ENCODE measurements around the gene FGF11.

- TF ChIP-seq SMC3 (IDR thresholded peaks at IDR 0.05; ENCODE audit: low read depth, low read length) (no peak), RFX5 (IDR thresholded peaks at IDR 0.05; ENCODE audit: low read depth, low read length) (no peak)
- TF ChIP-seq, protein P1, sequence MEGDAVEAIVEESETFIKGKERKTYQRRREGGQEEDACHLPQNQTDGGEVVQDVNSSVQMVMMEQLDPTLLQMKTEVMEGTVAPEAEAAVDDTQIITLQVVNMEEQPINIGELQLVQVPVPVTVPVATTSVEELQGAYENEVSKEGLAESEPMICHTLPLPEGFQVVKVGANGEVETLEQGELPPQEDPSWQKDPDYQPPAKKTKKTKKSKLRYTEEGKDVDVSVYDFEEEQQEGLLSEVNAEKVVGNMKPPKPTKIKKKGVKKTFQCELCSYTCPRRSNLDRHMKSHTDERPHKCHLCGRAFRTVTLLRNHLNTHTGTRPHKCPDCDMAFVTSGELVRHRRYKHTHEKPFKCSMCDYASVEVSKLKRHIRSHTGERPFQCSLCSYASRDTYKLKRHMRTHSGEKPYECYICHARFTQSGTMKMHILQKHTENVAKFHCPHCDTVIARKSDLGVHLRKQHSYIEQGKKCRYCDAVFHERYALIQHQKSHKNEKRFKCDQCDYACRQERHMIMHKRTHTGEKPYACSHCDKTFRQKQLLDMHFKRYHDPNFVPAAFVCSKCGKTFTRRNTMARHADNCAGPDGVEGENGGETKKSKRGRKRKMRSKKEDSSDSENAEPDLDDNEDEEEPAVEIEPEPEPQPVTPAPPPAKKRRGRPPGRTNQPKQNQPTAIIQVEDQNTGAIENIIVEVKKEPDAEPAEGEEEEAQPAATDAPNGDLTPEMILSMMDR (conservative IDR thresholded peaks at IDR 0.05; ENCODE audit: low read depth, low read length) = no peak
Observed at GRCh38 chr17:7429722-7430121, 9.6 kb upstream of the FGF11 start.
